Uterus (tissue), 4 donors: Measurements from ENCODE around the gene MUSTN1. TPM values are rescaled to one million over a fixed set of nuclear protein-coding genes. Genes with fewer than 3 reads are reported as not detected.

Experiments
- DNase-seq, 2 donors: peaks; one replicate each; pipeline ENCODE4 v3.0.0-alpha.2; 2019 to 2020
- H3K27ac ChIP-seq, 2 donors: fragments of 200-600 bp; sonication (generic); 1 replicate in 1 of 2; 2 replicates in 1 of 2; pipeline ENCODE4 v1.5.1; 2016 to 2018
- H3K27me3 ChIP-seq, 2 donors: fragments of 200-600 bp; sonication (generic); one replicate each; pipeline ENCODE4 v1.5.1; 2018 to 2019; ENCODE audit warnings: control low read depth in 1 of 2
- H3K36me3 ChIP-seq, 2 donors: fragments of 200-600 bp; sonication (generic); one replicate each; pipeline ENCODE4 v1.5.1; 2019; ENCODE audit warnings: control low read depth in 1 of 2
- H3K4me1 ChIP-seq, 2 donors: fragments of 200-600 bp; sonication (generic); one replicate each; pipeline ENCODE4 v1.5.1; 2018 to 2019; ENCODE audit warnings: control low read depth in 1 of 2
- H3K4me3 ChIP-seq, 2 donors: fragments of 200-600 bp; sonication (generic); 1 replicate in 1 of 2; 2 replicates in 1 of 2; pipeline ENCODE4 v1.5.1; 2018 to 2019; ENCODE audit warnings: mild to moderate bottlenecking in 1 of 2
- H3K9me3 ChIP-seq, 2 donors: fragments of 200-600 bp; sonication (generic); one replicate each; pipeline ENCODE4 v1.5.1; 2019; ENCODE audit warnings: control low read depth in 1 of 2
- POLR2A ChIP-seq, 2 donors: fragments of 450-650 bp; IDR thresholded peaks; one replicate each; pipeline ENCODE4 v1.6.1; 2016; ENCODE audit warnings: antibody characterized with exemption in 2 of 2, mild to moderate bottlenecking in 1 of 2, moderate library complexity in 1 of 2
- intact Hi-C: fragments of 100-400 bp; cut with DNase I; formaldehyde crosslinking; loops from one replicate; pipeline ENCODE4 v1.15.1; 2023; ENCODE audit warnings: low total_unique reads
- total RNA-seq, 4 donors: library from RNA; depleted of rRNA in 3 of 4; stranded (reverse); fragments of >200 nt in 3 of 4; gene quantifications; one replicate each; pipeline versions ENCODE4 v1.1.0 to v1.2.4, GENCODE V29; 2014 to 2023
- TF ChIP-seq, protein P1 (sequence below), 4 experiments: fragments of 200-600 bp in 2 of 4; fragments of 450-650 bp in 2 of 4; sonication (generic) in 2 of 4; IDR thresholded peaks; one replicate each; pipeline ENCODE4 v1.5.1; 2016 to 2019; ENCODE audit warnings: antibody characterized with exemption in 4 of 4, mild to moderate bottlenecking in 2 of 4, moderate library complexity in 1 of 4
- donor health status: DM: yes; HTN: yes; CAD: no.

Gene MUSTN1
- total RNA-seq, 4 donors from 2014 or later: 1.8 to 35.2 (median 8.7) TPM; not detected in 1

DNA sequence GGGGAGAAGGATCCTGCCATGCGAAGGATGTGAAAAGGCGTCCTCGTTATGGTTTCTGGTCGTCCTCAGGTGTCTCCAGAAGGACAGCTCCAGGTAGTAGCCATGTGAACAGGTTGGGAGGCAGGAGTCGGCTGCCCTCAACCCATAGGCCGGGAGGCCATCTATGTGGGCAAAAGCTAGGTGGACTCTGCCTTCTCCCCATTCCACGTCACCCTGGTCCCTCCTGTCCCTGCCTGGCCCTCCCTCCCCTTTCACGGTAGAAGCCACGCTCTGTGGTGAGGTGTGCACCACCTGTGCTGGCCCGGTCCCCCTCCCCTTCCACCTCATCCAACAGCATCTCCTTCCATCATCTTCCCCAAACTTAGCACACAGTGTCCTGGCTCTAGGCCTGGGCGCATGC lies 23.9 kb downstream of the MUSTN1 start:
- Histone ChIP-seq H3K4me1 (no peaks in the 10 kb centered on the region), H3K27me3 (no peaks in the 10 kb centered on the region), H3K4me3 (no peak overlapping the region), H3K9me3 (no peaks in the 10 kb centered on the region), H3K36me3 (no peaks in the 10 kb centered on the region), H3K27ac (no peak overlapping the region)
- no peak for DNase-seq
- intact Hi-C loops: no loop called here
- TF ChIP-seq, protein P1, sequence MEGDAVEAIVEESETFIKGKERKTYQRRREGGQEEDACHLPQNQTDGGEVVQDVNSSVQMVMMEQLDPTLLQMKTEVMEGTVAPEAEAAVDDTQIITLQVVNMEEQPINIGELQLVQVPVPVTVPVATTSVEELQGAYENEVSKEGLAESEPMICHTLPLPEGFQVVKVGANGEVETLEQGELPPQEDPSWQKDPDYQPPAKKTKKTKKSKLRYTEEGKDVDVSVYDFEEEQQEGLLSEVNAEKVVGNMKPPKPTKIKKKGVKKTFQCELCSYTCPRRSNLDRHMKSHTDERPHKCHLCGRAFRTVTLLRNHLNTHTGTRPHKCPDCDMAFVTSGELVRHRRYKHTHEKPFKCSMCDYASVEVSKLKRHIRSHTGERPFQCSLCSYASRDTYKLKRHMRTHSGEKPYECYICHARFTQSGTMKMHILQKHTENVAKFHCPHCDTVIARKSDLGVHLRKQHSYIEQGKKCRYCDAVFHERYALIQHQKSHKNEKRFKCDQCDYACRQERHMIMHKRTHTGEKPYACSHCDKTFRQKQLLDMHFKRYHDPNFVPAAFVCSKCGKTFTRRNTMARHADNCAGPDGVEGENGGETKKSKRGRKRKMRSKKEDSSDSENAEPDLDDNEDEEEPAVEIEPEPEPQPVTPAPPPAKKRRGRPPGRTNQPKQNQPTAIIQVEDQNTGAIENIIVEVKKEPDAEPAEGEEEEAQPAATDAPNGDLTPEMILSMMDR (IDR thresholded peaks at IDR 0.05): no peak
- TF ChIP-seq POLR2A (IDR thresholded peaks at IDR 0.05): no peak

DNA sequence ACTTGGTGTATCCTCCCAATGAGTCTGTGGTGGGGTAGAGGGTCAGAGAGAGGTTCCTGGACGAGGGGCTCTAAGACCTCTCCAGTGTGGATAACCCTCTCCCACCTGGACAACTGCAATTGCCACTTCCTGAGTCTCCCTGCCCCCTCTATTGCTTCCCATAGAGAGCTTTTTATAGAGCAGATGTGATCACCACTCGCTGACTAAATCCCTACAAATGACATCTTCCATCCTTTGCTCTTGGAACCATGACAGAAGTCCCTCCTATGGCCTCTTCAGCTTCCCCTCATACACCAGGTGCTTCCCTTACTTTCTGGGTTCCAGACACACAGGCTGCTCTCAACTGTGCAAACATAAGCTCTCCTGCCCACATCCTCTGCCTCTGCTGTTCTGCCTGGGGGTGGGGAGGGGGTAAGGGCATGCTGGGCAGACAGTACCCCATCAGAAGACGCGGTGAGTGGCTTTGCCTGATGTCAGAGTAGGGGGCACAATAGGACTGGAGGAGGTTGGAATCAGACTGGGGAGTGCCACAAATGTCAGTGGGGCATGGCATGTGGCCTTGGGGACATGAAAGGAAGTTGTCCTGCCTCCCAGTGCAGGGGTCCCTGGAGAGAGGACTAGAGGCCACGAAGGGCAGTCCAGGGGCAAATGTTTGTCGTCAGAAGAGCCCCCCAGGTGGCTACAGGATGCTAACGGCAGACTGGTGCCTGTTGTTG lies 25.0 kb downstream of the MUSTN1 start:
- intact Hi-C loops: no loop called here
- Histone ChIP-seq H3K27me3 (no peaks in the 10 kb centered on the region), H3K4me1 (no peaks in the 10 kb centered on the region), H3K9me3 (no peaks in the 10 kb centered on the region), H3K27ac (no peak overlapping the region), H3K36me3 (no peaks in the 10 kb centered on the region), H3K4me3 (no peak overlapping the region)
- TF ChIP-seq POLR2A (IDR thresholded peaks at IDR 0.05): no peak
- TF ChIP-seq, protein P1 (IDR thresholded peaks at IDR 0.05): no peak
- DNase-seq: no peak

DNA sequence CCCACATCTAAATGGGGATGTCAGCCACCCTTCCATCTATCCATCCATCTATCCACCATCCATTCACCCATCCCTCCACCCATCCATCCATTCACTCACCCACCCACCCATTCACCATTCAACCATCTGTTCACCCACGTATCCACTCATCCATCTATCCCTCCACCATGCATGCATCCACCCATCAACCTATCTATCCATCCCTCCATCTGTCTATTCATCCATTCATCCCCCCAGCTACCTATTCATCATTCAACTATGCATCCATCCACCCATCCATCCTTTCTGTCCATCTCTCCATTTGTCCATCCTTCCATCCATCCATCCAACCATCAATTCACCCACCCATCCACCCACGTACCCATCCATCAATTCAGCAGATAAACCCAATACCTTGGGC lies 25.7 kb downstream of the MUSTN1 start:
- Histone ChIP-seq H3K4me1 (no peaks in the 10 kb centered on the region), H3K9me3 (no peaks in the 10 kb centered on the region), H3K36me3 (no peaks in the 10 kb centered on the region), H3K4me3 (no peak overlapping the region), H3K27me3 (no peaks in the 10 kb centered on the region), H3K27ac (no peak overlapping the region)
- intact Hi-C loops: no loop called here
- DNase-seq: no peak
- TF ChIP-seq, protein P1 (IDR thresholded peaks at IDR 0.05): no peak
- no peak for TF ChIP-seq POLR2A (IDR thresholded peaks at IDR 0.05)

DNA sequence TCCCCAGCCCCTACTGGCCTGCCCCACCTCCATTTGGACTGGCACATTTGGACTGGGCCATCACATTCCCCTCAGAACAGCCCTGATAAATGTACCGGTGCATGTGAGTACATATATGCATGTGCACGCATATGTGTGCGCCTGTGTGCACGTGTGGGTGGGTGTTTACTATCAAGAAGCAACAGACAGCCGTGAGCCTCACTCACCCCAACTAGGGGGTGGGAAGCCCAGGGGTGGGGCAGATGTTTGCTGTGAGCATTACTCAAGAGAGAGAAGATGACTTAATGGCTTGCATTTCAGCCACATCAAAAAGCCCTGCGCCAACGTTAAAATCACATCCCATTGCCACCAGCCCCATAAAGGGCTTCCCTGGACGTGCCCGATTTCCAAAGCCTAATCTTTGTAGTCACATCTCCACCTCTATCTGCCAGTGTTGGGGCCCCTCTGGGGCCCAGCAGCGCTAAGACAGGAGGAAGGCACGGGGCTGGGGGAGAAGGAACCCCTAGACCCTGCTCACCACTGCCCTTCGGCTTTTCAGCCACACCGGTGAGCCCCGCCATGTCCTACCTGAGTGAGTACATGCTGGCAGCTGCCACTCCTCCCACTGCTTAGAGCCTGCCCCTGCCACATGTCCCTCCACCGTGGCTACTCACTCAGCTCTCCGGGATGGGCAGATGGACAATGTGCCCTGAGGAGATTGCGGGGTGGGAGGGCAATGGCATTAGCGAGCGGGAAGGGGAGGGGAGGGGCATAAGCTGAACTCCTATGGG lies 29.4 kb downstream of the MUSTN1 start:
- Histone ChIP-seq H3K4me1 (no peaks in the 10 kb centered on the region), H3K4me3 (no peak overlapping the region), H3K36me3 (no peaks in the 10 kb centered on the region), H3K27ac (no peak overlapping the region), H3K9me3 (no peaks in the 10 kb centered on the region), H3K27me3 (no peaks in the 10 kb centered on the region)
- no peak for DNase-seq
- no peak for TF ChIP-seq POLR2A (IDR thresholded peaks at IDR 0.05)
- TF ChIP-seq, protein P1 (IDR thresholded peaks at IDR 0.05): no peak
- intact Hi-C loops: no loop called here

DNA sequence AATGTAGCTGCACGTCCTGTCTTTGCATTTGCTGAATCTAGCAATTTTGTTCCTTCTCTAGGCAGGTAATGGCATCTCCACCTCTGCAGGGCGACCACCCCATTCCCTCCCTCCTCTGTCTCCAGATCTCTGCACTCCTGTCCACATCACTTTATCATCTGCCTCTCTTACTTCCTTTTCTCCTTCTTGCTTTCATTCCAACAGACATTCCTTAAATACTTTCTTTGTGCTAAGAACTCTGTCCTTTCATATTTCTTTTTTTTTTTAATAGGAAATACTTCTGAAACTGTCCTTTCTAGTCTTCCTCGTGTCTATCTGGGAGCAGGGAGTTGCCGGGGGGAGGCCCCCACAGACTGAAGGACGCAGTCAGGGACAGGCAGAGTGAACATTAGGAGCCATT lies 33.0 kb downstream of the MUSTN1 start:
- TF ChIP-seq, protein P1 (IDR thresholded peaks at IDR 0.05): no peak
- no peak for TF ChIP-seq POLR2A (IDR thresholded peaks at IDR 0.05)
- Histone ChIP-seq H3K36me3 (no peaks in the 10 kb centered on the region), H3K27ac (no peak overlapping the region), H3K27me3 (no peaks in the 10 kb centered on the region), H3K9me3 (no peaks in the 10 kb centered on the region), H3K4me1 (no peaks in the 10 kb centered on the region), H3K4me3 (no peak overlapping the region)
- DNase-seq: no peak
- intact Hi-C loops: no loop called here
